ACC112 (cell line): ENCODE data around the gene COL26A1.
"Not testable (repeated sequence)": the region's sequence is repeated elsewhere in the genome, so short reads cannot be mapped to it uniquely, and the experiment has no call there.

ENCODE experiments used
- H2AFZ ChIP-seq: fragments of 200-600 bp; sonication (generic); one replicate; pipeline ENCODE4 v1.6.0; 2017; ENCODE audit warnings: antibody characterized with exemption, low read length; ENCODE audit not compliant: unreplicated experiment
- H3K27ac ChIP-seq: fragments of 200-600 bp; sonication (generic); 2 replicates; pipeline ENCODE4 v1.5.1; 2014; ENCODE audit warnings: low read depth, mild to moderate bottlenecking, antibody characterized with exemption, low read length, moderate library complexity
- H3K27me3 ChIP-seq: fragments of 200-600 bp; sonication (generic); 2 replicates; pipeline ENCODE4 v1.6.1; 2014; ENCODE audit warnings: mild to moderate bottlenecking, antibody characterized with exemption, low read length, moderate library complexity, mixed read lengths; ENCODE audit not compliant: insufficient read depth
- H3K36me3 ChIP-seq: fragments of 200-600 bp; sonication (generic); 2 replicates; pipeline ENCODE4 v1.6.1; 2016; ENCODE audit warnings: mild to moderate bottlenecking, antibody characterized with exemption, low read length, moderate library complexity, mixed read lengths; ENCODE audit not compliant: insufficient read depth
- H3K4me1 ChIP-seq: fragments of 200-600 bp; sonication (generic); one replicate; pipeline ENCODE4 v1.6.1; 2016; ENCODE audit warnings: low read length, mixed read lengths; ENCODE audit not compliant: insufficient read depth, unreplicated experiment, control insufficient read depth
- H3K4me3 ChIP-seq: fragments of 200-600 bp; sonication (generic); 2 replicates; pipeline ENCODE4 v1.5.1; 2014; ENCODE audit warnings: mild to moderate bottlenecking, low read depth, low read length
- H3K79me2 ChIP-seq: fragments of 200-600 bp; sonication (generic); one replicate; pipeline ENCODE4 v1.6.0; 2016; ENCODE audit warnings: low read length; ENCODE audit not compliant: control insufficient read depth, unreplicated experiment, insufficient read depth

COL26A1 gene

GRCh38 chr7:101561293-101561692 is 198.6 kb downstream of the COL26A1 start:
- not testable (repeated sequence) for H3K36me3 ChIP-seq, H3K4me1 ChIP-seq, H3K79me2 ChIP-seq, H2AFZ ChIP-seq, H3K4me3 ChIP-seq, H3K27ac ChIP-seq
- peaks cover 40% of the 10 kb centered on the region for H3K27me3 ChIP-seq

- Histone ChIP-seq H2AFZ (no peak overlapping the region), H3K27ac (no peak overlapping the region), H3K4me3 (no peak overlapping the region), H3K4me1 (no peaks in the 10 kb centered on the region), H3K79me2 (no peaks in the 10 kb centered on the region), H3K27me3 (peaks cover 43% of the 10 kb centered on the region), H3K36me3 (no peaks in the 10 kb centered on the region)
Observed at GRCh38 chr7:101562531-101563197, 200.0 kb downstream of the COL26A1 start.

GRCh38 chr7:101563198-101563901 is 200.7 kb downstream of the COL26A1 start:
- H3K4me1 ChIP-seq, result no peaks in the 10 kb centered on the region
- H3K27me3 ChIP-seq, result peaks cover 45% of the 10 kb centered on the region
- H3K4me3 ChIP-seq, result no peak overlapping the region
- no peaks in the 10 kb centered on the region for H3K36me3 ChIP-seq
- no peaks in the 10 kb centered on the region for H3K79me2 ChIP-seq
- no peak overlapping the region for H3K27ac ChIP-seq
- no peak overlapping the region for H2AFZ ChIP-seq

- no peak overlapping the region for H3K27ac ChIP-seq
- no peak overlapping the region for H2AFZ ChIP-seq
- H3K36me3 ChIP-seq, result no peaks in the 10 kb centered on the region
- no peaks in the 10 kb centered on the region for H3K4me1 ChIP-seq
- H3K27me3 ChIP-seq, result peaks cover 52% of the 10 kb centered on the region
- H3K4me3 ChIP-seq, result no peak overlapping the region
- H3K79me2 ChIP-seq, result no peaks in the 10 kb centered on the region
Observed at GRCh38 chr7:101563943-101564777, 201.5 kb downstream of the COL26A1 start.

GRCh38 chr7:101564778-101565211 is 202.1 kb downstream of the COL26A1 start:
- Histone ChIP-seq H3K4me3 (no peak overlapping the region), H2AFZ (no peak overlapping the region), H3K27me3 (peaks cover 52% of the 10 kb centered on the region), H3K4me1 (no peaks in the 10 kb centered on the region), H3K79me2 (no peaks in the 10 kb centered on the region), H3K36me3 (no peaks in the 10 kb centered on the region), H3K27ac (no peak overlapping the region)

GRCh38 chr7:101565601-101566209 is 203.0 kb downstream of the COL26A1 start:
- Histone ChIP-seq H3K36me3 (no peaks in the 10 kb centered on the region), H3K4me1 (no peaks in the 10 kb centered on the region), H3K4me3 (no peak overlapping the region), H3K27me3 (peaks cover 50% of the 10 kb centered on the region), H3K27ac (no peak overlapping the region), H2AFZ (no peak overlapping the region), H3K79me2 (no peaks in the 10 kb centered on the region)

GRCh38 chr7:101567230-101567629 is 204.6 kb downstream of the COL26A1 start:
- peaks cover 53% of the 10 kb centered on the region for H3K27me3 ChIP-seq
- no peak overlapping the region for H2AFZ ChIP-seq
- H3K36me3 ChIP-seq, result no peaks in the 10 kb centered on the region
- no peak overlapping the region for H3K27ac ChIP-seq
- H3K4me1 ChIP-seq, result no peaks in the 10 kb centered on the region
- H3K4me3 ChIP-seq, result no peak overlapping the region
- no peaks in the 10 kb centered on the region for H3K79me2 ChIP-seq

GRCh38 chr7:101572156-101572555 is 209.5 kb downstream of the COL26A1 start:
- H3K4me1 ChIP-seq, result no peaks in the 10 kb centered on the region
- no peaks in the 10 kb centered on the region for H3K36me3 ChIP-seq
- H3K27ac ChIP-seq, result no peak overlapping the region
- H3K4me3 ChIP-seq, result no peak overlapping the region
- no peak overlapping the region for H2AFZ ChIP-seq
- no peaks in the 10 kb centered on the region for H3K79me2 ChIP-seq
- H3K27me3 ChIP-seq, result peaks cover 59% of the 10 kb centered on the region

GRCh38 chr7:101575168-101575567 is 212.5 kb downstream of the COL26A1 start:
- Histone ChIP-seq H3K4me3 (no peak overlapping the region), H3K27ac (no peak overlapping the region), H3K4me1 (no peaks in the 10 kb centered on the region), H2AFZ (no peak overlapping the region), H3K27me3 (peaks cover 48% of the 10 kb centered on the region), H3K36me3 (no peaks in the 10 kb centered on the region), H3K79me2 (no peaks in the 10 kb centered on the region)

GRCh38 chr7:101575721-101576120 is 213.0 kb downstream of the COL26A1 start:
- Histone ChIP-seq H3K4me1 (no peaks in the 10 kb centered on the region), H3K27me3 (peaks cover 50% of the 10 kb centered on the region), H3K27ac (peak overlapping the region; percentile 61), H3K36me3 (no peaks in the 10 kb centered on the region), H3K79me2 (no peaks in the 10 kb centered on the region), H3K4me3 (no peak overlapping the region), H2AFZ (no peak overlapping the region)
